Measurements from ENCODE around the gene RNASE11.
A peak's percentile ranks its signal among the peaks of the same experiment; 100 is the strongest.
"Not testable (repeated sequence)": the region's sequence is repeated elsewhere in the genome, so short reads cannot be mapped to it uniquely, and the experiment has no call there.

The RNASE11 gene

GRCh38 chr14:20620798-20621478 is 33.1 kb upstream of the RNASE11 start:
- no peak overlapping the region for H3K4me3 ChIP-seq (ENCODE audit: low read depth, low read length)
- DNase-seq (ENCODE audit: low read depth), result no peak
- no peak for TF ChIP-seq CTCF (IDR thresholded peaks at IDR 0.05; ENCODE audit: low read depth, low read length, missing control alignments)

- H3K4me3 ChIP-seq (ENCODE audit: low read depth, low read length); DNase-seq (ENCODE audit: low read depth): not testable (repeated sequence)
Observed at GRCh38 chr14:20619688-20620087, 31.9 kb upstream of the RNASE11 start.

- H3K4me3 ChIP-seq (ENCODE audit: low read depth, low read length), result no peak overlapping the region
- no peak for DNase-seq (ENCODE audit: low read depth)
- TF ChIP-seq CTCF (IDR thresholded peaks at IDR 0.05; ENCODE audit: low read depth, low read length, missing control alignments), result no peak
Observed at GRCh38 chr14:20618271-20618749, 30.5 kb upstream of the RNASE11 start.

GRCh38 chr14:20617138-20618003 is 29.6 kb upstream of the RNASE11 start:
- no peak overlapping the region for H3K4me3 ChIP-seq (ENCODE audit: low read depth, low read length)
- no peak for DNase-seq (ENCODE audit: low read depth)
- TF ChIP-seq CTCF (IDR thresholded peaks at IDR 0.05; ENCODE audit: low read depth, low read length, missing control alignments), result no peak

GRCh38 chr14:20615996-20616395 is 28.2 kb upstream of the RNASE11 start:
- no peak overlapping the region for H3K4me3 ChIP-seq (ENCODE audit: low read depth, low read length)
- no peak for DNase-seq (ENCODE audit: low read depth)
- no peak for TF ChIP-seq CTCF (IDR thresholded peaks at IDR 0.05; ENCODE audit: low read depth, low read length, missing control alignments)

- no peak for DNase-seq (ENCODE audit: low read depth)
- peak overlapping the region; percentile 50 for H3K4me3 ChIP-seq (ENCODE audit: low read depth, low read length)
Observed at GRCh38 chr14:20614038-20614840, 26.4 kb upstream of the RNASE11 start.

More at GRCh38 chr14:20614038-20614840, 26.4 kb upstream of the RNASE11 start:
- TF ChIP-seq CTCF (IDR thresholded peaks at IDR 0.05; ENCODE audit: low read depth, low read length, missing control alignments), result no peak
